Activated CD8-positive, alpha-beta T cell treated with anti-CD3 and anti-CD28 coated beads for 36 hours (primary cell): ENCODE measurements around the gene SGSH. TPM values are rescaled to one million over a fixed set of nuclear protein-coding genes. Genes with fewer than 3 reads are reported as not detected.
"Not testable (repeated sequence)": the region's sequence is repeated elsewhere in the genome, so short reads cannot be mapped to it uniquely, and the experiment has no call there.

Source experiments
- ATAC-seq: fragments of 200-7000 bp; cut with Tn5 transposase; one replicate; pipeline ENCODE4 v1.10.0; 2021; ENCODE audit warnings: mild to moderate bottlenecking, moderate library complexity
- CTCF ChIA-PET: fragments of 350-600 bp; sonication (Branson Sonifier 250); formaldehyde crosslinking; loops from one replicate; lab custom pipeline; 2021; ENCODE audit warnings: antibody characterized with exemption; lab: Charles Lee
- POLR2A ChIA-PET: fragments of 350-600 bp; sonication (Branson Sonifier 250); formaldehyde crosslinking; loops from one replicate; lab custom pipeline; 2021; ENCODE audit warnings: antibody characterized with exemption; lab: Charles Lee
- DNase-seq: peaks from one replicate; pipeline ENCODE4 v3.0.0-alpha.2; 2020
- H3K27ac Mint-ChIP-seq: one replicate; pipeline ENCODE4 v1.8.0; 2021; ENCODE audit warnings: mild to moderate bottlenecking, mixed read lengths
- H3K27me3 Mint-ChIP-seq: one replicate; pipeline ENCODE4 v1.8.0; 2021; ENCODE audit warnings: mixed read lengths
- H3K36me3 Mint-ChIP-seq: one replicate; pipeline ENCODE4 v1.8.0; 2021; ENCODE audit warnings: low read depth, mixed read lengths
- H3K4me1 Mint-ChIP-seq: one replicate; pipeline ENCODE4 v1.8.0; 2021; ENCODE audit warnings: low read depth, mixed read lengths
- H3K4me3 Mint-ChIP-seq: one replicate; pipeline ENCODE4 v1.8.0; 2021; ENCODE audit warnings: mild to moderate bottlenecking, moderate library complexity, mixed read lengths
- H3K9me3 Mint-ChIP-seq: one replicate; pipeline ENCODE4 v1.8.0; 2021; ENCODE audit warnings: mixed read lengths
- CTCF ChIP-seq: fragments of 200-600 bp; IDR thresholded peaks from one replicate; pipeline ENCODE4 v1.8.0; 2022; ENCODE audit warnings: antibody characterized with exemption, mild to moderate bottlenecking
- intact Hi-C: fragments of 100-400 bp; cut with micrococcal nuclease; formaldehyde crosslinking; loops from one replicate; pipeline ENCODE4 v1.10.0; 2022
- total RNA-seq, 2 experiments: library from RNA; stranded (reverse); gene quantifications; one replicate each; pipeline ENCODE4 v1.2.3, GENCODE V29; 2021

The SGSH gene
- total RNA-seq, 2 experiments from 2014 or later, result 7.8 to 8.3 TPM

GRCh38 chr17:80259457-80260068, 39.4 kb upstream of the SGSH start:
- Mint-ChIP-seq H3K36me3 (peaks cover 8% of the 10 kb centered on the region), H3K4me3 (peak overlapping the region; percentile 82), H3K4me1 (peaks cover 48% of the 10 kb centered on the region), H3K9me3 (no peaks in the 10 kb centered on the region), H3K27me3 (no peaks in the 10 kb centered on the region), H3K27ac (peak overlapping the region; percentile 92)
- CTCF ChIA-PET, result interaction anchor here (2.0 kb wide), 1 partner anchor 64 kb away, joined by 7 read pairs; no protein-coding TSS in a partner anchor
- peak; percentile 42 for DNase-seq
- no peak for TF ChIP-seq CTCF
- POLR2A ChIA-PET, result interaction anchor here (0.9 to 2.3 kb wide), 6 partner anchors 8 to 114 kb away, joined by 3 to 11 read pairs (median 4); partner anchors contain the start of genes SGSH and SLC26A11
- intact Hi-C loops, result no loop called here
- ATAC-seq, result no peak

GRCh38 chr17:80258296-80258695, 38.2 kb upstream of the SGSH start:
- Mint-ChIP-seq H3K4me3 (peak overlapping the region; percentile 82), H3K27ac (peak overlapping the region; percentile 92), H3K4me1 (peaks cover 58% of the 10 kb centered on the region)
- intact Hi-C loops, H3K9me3 Mint-ChIP-seq, H3K27me3 Mint-ChIP-seq, H3K36me3 Mint-ChIP-seq, ATAC-seq: not testable (repeated sequence)
- ChIA-PET CTCF (interaction anchor here (0.8 to 2.0 kb wide), 2 partner anchors 59 to 63 kb away, joined by 3 to 7 read pairs; no protein-coding TSS in a partner anchor), POLR2A (interaction anchor here (2.1 to 2.3 kb wide), 2 partner anchors 12 to 38 kb away, joined by 6 to 11 read pairs; partner anchors contain the start of genes SGSH and SLC26A11)
- DNase-seq, result peak; percentile 33

- peak overlapping the region; percentile 92 for H3K27ac Mint-ChIP-seq
- DNase-seq (no peak), ATAC-seq (no peak)
- H3K9me3 Mint-ChIP-seq, result no peaks in the 10 kb centered on the region
- H3K4me1 Mint-ChIP-seq, result peaks cover 63% of the 10 kb centered on the region
- ChIA-PET CTCF (interaction anchor here (2.0 kb wide), 1 partner anchor 62 kb away, joined by 7 read pairs; no protein-coding TSS in a partner anchor), POLR2A (interaction anchor here (2.1 to 2.3 kb wide), 2 partner anchors 13 to 38 kb away, joined by 6 to 11 read pairs; partner anchors contain the start of genes SGSH and SLC26A11)
- H3K36me3 Mint-ChIP-seq, result no peaks in the 10 kb centered on the region
- intact Hi-C loops, result no loop called here
- TF ChIP-seq CTCF, result no peak
- no peaks in the 10 kb centered on the region for H3K27me3 Mint-ChIP-seq
- H3K4me3 Mint-ChIP-seq, result no peak overlapping the region
These were observed 37.6 kb upstream of the SGSH start for GRCh38 chr17:80257716-80258213.

GRCh38 chr17:80256034-80256350, 35.9 kb upstream of the SGSH start:
- DNase-seq (no peak), ATAC-seq (no peak)
- intact Hi-C loops, result no loop called here
- Mint-ChIP-seq H3K36me3 (no peaks in the 10 kb centered on the region), H3K9me3 (no peaks in the 10 kb centered on the region), H3K27ac (no peak overlapping the region), H3K4me3 (no peak overlapping the region), H3K27me3 (no peaks in the 10 kb centered on the region), H3K4me1 (peaks cover 55% of the 10 kb centered on the region)
- ChIA-PET POLR2A (interaction anchor here (1.4 to 3.0 kb wide), 3 partner anchors 8 to 11 kb away, joined by 6 to 30 read pairs (median 7); no protein-coding TSS in a partner anchor), CTCF (no interaction called here)
- TF ChIP-seq CTCF, result no peak

GRCh38 chr17:80254396-80255251, 34.5 kb upstream of the SGSH start:
- POLR2A ChIA-PET, result interaction anchor here (1.4 to 3.0 kb wide), 3 partner anchors 10 to 16 kb away, joined by 4 to 30 read pairs (median 7); no protein-coding TSS in a partner anchor
- no peaks in the 10 kb centered on the region for H3K36me3 Mint-ChIP-seq
- H3K9me3 Mint-ChIP-seq, result no peaks in the 10 kb centered on the region
- no peak overlapping the region for H3K4me3 Mint-ChIP-seq
- peak overlapping the region; percentile 80 for H3K27ac Mint-ChIP-seq
- H3K27me3 Mint-ChIP-seq, result no peaks in the 10 kb centered on the region
- DNase-seq (peak; percentile 85), ATAC-seq (peak; percentile 67)
- TF ChIP-seq CTCF, result no peak
- CTCF ChIA-PET, result interaction anchor here (0.8 to 2.1 kb wide), 5 partner anchors 10 to 70 kb away, joined by 3 to 8 read pairs (median 4); partner anchors contain the start of genes SGSH and SLC26A11
- intact Hi-C loops, result no loop called here
- peaks cover 52% of the 10 kb centered on the region for H3K4me1 Mint-ChIP-seq
